Measurements from ENCODE around the gene CEACAM5. TPM values are rescaled to one million over a fixed set of nuclear protein-coding genes. Genes with fewer than 3 reads are reported as not detected.

Gene CEACAM5
- total RNA-seq, 2 donors from 2014 or later, result 0.32 to 3.4 TPM

GRCh38 chr19:41695745-41696144 is 12.7 kb upstream of the CEACAM5 start:
- no peaks in the 10 kb centered on the region for H3K4me1 ChIP-seq (replicated peaks)
- H3K36me3 ChIP-seq, result no peaks in the 10 kb centered on the region
- intact Hi-C loops (cut with DNase I), result no loop called here
- WGBS, result 60% methylated on average over 2 of the region's 2 CpGs
- TF ChIP-seq POLR2A (IDR thresholded peaks at IDR 0.05) (no peak), POLR2AphosphoS5 (IDR thresholded peaks at IDR 0.05) (no peak)
- H3K4me3 ChIP-seq, result no peak overlapping the region
- no peak for DNase-seq (ENCODE audit: low spot score)
- no peak overlapping the region for H3K27ac ChIP-seq
- H3K9me3 ChIP-seq, result no peaks in the 10 kb centered on the region
- peaks cover 3% of the 10 kb centered on the region for H3K27me3 ChIP-seq (replicated peaks; ENCODE audit: insufficient read depth)

DNA sequence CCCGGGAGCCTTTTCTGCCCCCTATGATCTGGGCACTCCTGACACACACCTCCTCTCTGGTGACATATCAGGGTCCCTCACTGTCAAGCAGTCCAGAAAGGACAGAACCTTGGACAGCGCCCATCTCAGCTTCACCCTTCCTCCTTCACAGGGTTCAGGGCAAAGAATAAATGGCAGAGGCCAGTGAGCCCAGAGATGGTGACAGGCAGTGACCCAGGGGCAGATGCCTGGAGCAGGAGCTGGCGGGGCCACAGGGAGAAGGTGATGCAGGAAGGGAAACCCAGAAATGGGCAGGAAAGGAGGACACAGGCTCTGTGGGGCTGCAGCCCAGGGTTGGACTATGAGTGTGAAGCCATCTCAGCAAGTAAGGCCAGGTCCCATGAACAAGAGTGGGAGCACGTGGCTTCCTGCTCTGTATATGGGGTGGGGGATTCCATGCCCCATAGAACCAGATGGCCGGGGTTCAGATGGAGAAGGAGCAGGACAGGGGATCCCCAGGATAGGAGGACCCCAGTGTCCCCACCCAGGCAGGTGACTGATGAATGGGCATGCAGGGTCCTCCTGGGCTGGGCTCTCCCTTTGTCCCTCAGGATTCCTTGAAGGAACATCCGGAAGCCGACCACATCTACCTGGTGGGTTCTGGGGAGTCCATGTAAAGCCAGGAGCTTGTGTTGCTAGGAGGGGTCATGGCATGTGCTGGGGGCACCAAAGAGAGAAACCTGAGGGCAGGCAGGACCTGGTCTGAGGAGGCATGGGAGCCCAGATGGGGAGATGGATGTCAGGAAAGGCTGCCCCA is 11.8 kb upstream of the CEACAM5 start:
- Histone ChIP-seq H3K36me3 (no peaks in the 10 kb centered on the region), H3K4me3 (no peak overlapping the region), H3K9me3 (no peaks in the 10 kb centered on the region), H3K27ac (no peak overlapping the region), H3K27me3 (replicated peaks; ENCODE audit: insufficient read depth) (peaks cover 8% of the 10 kb centered on the region), H3K4me1 (replicated peaks) (no peaks in the 10 kb centered on the region)
- no peak for DNase-seq (ENCODE audit: low spot score)
- intact Hi-C loops (cut with DNase I), result no loop called here
- WGBS, result 66% methylated on average over 7 of the region's 7 CpGs
- no peak for TF ChIP-seq POLR2A (IDR thresholded peaks at IDR 0.05)
- no peak for TF ChIP-seq POLR2AphosphoS5 (IDR thresholded peaks at IDR 0.05)
- TF ChIP-seq, protein P1, sequence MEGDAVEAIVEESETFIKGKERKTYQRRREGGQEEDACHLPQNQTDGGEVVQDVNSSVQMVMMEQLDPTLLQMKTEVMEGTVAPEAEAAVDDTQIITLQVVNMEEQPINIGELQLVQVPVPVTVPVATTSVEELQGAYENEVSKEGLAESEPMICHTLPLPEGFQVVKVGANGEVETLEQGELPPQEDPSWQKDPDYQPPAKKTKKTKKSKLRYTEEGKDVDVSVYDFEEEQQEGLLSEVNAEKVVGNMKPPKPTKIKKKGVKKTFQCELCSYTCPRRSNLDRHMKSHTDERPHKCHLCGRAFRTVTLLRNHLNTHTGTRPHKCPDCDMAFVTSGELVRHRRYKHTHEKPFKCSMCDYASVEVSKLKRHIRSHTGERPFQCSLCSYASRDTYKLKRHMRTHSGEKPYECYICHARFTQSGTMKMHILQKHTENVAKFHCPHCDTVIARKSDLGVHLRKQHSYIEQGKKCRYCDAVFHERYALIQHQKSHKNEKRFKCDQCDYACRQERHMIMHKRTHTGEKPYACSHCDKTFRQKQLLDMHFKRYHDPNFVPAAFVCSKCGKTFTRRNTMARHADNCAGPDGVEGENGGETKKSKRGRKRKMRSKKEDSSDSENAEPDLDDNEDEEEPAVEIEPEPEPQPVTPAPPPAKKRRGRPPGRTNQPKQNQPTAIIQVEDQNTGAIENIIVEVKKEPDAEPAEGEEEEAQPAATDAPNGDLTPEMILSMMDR (IDR thresholded peaks at IDR 0.05), result no peak

- TF ChIP-seq, protein P1 (IDR thresholded peaks at IDR 0.05), result no peak
- H3K4me1 ChIP-seq (replicated peaks), result no peaks in the 10 kb centered on the region
- intact Hi-C loops (cut with DNase I), result no loop called here
- no peaks in the 10 kb centered on the region for H3K9me3 ChIP-seq
- H3K27ac ChIP-seq, result no peak overlapping the region
- 61% methylated on average over 9 of the region's 9 CpGs for WGBS
- H3K27me3 ChIP-seq (replicated peaks; ENCODE audit: insufficient read depth), result peaks cover 13% of the 10 kb centered on the region
- H3K36me3 ChIP-seq, result no peaks in the 10 kb centered on the region
- no peak overlapping the region for H3K4me3 ChIP-seq
- DNase-seq (ENCODE audit: low spot score), result no peak
Observed at GRCh38 chr19:41697198-41697855, 11.1 kb upstream of the CEACAM5 start.

DNA sequence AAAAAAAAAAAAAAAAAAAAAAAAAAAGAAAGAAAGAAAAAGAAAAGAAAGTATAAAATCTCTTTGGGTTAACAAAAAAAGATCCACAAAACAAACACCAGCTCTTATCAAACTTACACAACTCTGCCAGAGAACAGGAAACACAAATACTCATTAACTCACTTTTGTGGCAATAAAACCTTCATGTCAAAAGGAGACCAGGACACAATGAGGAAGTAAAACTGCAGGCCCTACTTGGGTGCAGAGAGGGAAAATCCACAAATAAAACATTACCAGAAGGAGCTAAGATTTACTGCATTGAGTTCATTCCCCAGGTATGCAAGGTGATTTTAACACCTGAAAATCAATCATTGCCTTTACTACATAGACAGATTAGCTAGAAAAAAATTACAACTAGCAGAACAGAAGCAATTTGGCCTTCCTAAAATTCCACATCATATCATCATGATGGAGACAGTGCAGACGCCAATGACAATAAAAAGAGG is 9.6 kb upstream of the CEACAM5 start:
- 31% methylated on average over 1 of the region's 1 CpG for WGBS

More for the DNA sequence above, 9.6 kb upstream of the CEACAM5 start:
- intact Hi-C loops (cut with DNase I), result no loop called here
- no peak overlapping the region for H3K4me3 ChIP-seq
- H3K9me3 ChIP-seq, result no peaks in the 10 kb centered on the region
- H3K4me1 ChIP-seq (replicated peaks), result no peaks in the 10 kb centered on the region
- TF ChIP-seq, protein P1 (IDR thresholded peaks at IDR 0.05), result no peak
- peak; percentile 94 for TF ChIP-seq POLR2AphosphoS5 (IDR thresholded peaks at IDR 0.05)
- H3K27me3 ChIP-seq (replicated peaks; ENCODE audit: insufficient read depth), result peaks cover 13% of the 10 kb centered on the region
- no peaks in the 10 kb centered on the region for H3K36me3 ChIP-seq
- no peak overlapping the region for H3K27ac ChIP-seq
- peak; percentile 49 for DNase-seq (ENCODE audit: low spot score)
